Measurements from ENCODE around the gene DGKB.

The DGKB gene

GRCh38 chr7:14596421-14596820 lies 306.1 kb downstream of the DGKB start:
- DNase-seq (ENCODE audit: low read depth, low spot score): peak; percentile 23

- DNase-seq (ENCODE audit: low read depth, low spot score): no peak
Measured at GRCh38 chr7:14590206-14590605, 312.3 kb downstream of the DGKB start.

- DNase-seq (ENCODE audit: low read depth, low spot score): no peak
Measured at GRCh38 chr7:14585232-14585631, 317.3 kb downstream of the DGKB start.

DNA sequence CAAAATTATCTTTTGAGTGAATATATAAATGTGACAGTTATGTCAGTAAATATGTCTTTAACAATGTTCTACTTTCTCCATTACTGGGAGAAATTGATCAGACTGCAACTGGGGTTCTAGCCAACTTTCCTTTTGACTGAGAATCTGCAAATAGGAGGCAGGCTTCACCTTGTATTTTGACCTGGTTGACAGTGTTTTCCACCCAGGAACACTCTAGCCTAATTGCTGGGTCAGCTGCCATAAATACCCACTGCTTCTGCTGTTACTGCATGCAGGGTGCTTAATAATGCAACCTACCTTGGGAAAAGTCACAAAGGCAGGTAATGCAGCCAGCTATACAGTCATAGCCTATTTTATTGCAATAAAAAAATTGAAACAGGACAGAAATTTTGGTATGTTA lies 319.0 kb downstream of the DGKB start:
- DNase-seq (ENCODE audit: low read depth, low spot score): no peak

- DNase-seq (ENCODE audit: low read depth, low spot score): no peak
Measured at GRCh38 chr7:14582010-14582409, 320.5 kb downstream of the DGKB start.

GRCh38 chr7:14579971-14580370 lies 322.6 kb downstream of the DGKB start:
- no peak for DNase-seq (ENCODE audit: low read depth, low spot score)

DNA sequence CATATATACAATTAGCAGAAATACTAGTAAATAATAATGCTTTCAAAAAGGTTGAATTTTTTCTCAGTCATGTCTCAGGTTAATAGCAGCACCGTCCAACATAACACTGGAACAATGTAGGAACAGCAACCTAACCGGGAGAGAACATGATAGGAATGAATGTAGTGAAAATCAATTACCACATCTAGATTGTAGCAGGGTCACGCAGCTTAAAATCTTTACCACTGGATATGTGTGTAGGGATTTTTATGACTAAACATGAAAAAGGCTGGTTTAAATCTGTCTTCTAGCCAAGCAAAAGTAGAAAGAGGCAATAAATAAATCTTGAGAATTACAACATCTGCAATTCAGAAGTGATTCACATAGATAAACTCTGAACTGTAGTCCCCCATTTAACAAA lies 326.0 kb downstream of the DGKB start:
- DNase-seq (ENCODE audit: low read depth, low spot score): no peak

DNA sequence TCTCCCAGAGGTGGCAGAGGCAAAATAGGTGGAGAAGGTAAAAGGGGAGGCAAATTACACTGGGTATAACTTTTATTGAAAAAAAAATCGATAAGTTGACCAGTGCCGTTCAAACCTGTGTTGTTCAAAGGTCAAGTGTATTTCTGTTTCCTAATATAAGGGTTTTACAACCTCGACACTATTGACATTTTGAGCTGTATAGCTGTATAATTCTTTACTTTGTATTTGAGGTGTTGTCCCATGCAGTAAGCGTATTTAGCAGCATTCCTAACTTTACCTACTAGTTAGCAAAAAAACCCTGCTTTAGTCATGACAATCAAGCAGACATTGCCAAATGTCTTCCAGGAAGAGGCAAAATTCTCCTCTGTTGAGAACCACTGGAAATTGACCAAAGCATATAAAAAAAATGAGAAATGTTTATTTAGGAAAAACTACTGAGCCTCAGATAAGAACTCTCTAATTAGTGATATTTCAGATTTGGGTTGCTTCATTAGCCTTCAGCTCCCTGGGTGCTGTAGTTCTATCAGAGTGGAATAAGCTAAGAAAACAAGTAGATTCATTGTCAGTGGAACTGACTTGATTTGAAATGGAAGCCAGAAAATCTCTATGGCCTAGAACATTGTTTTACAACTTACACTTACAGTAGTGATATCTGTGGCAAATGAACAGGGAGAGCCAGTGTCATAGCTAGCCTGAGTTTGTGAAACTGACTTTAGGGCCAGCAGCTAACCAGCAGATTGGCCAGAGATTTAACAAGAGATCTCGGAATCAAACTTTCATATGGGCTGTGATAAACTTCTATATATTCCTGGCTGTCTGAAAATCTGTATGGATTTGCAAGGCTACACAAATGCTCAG lies 331.6 kb downstream of the DGKB start:
- DNase-seq (ENCODE audit: low read depth, low spot score): peak; percentile 4

GRCh38 chr7:14552060-14552459 lies 350.5 kb downstream of the DGKB start:
- no peak for DNase-seq (ENCODE audit: low read depth, low spot score)

DNA sequence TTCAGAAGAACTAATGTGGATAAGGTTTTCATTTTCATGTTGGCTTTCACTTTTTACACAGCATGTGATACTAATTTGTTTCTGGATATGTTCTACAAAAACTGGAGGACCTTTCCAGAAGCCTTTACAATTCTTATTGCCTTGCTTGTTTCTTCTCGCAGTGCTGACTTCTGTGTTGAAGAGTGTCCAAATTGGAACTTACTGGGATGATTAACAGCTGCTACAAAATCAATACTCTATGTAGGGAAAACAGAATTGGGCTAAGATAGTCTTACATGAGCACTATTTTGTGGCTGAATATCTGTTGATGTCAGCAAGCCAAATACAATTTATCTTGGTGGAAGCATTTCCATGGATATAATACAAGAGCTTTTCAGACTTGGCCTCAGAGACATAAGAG lies 351.2 kb downstream of the DGKB start:
- DNase-seq (ENCODE audit: low read depth, low spot score): no peak

GRCh38 chr7:14542624-14543023 lies 359.9 kb downstream of the DGKB start:
- DNase-seq (ENCODE audit: low read depth, low spot score): no peak

DNA sequence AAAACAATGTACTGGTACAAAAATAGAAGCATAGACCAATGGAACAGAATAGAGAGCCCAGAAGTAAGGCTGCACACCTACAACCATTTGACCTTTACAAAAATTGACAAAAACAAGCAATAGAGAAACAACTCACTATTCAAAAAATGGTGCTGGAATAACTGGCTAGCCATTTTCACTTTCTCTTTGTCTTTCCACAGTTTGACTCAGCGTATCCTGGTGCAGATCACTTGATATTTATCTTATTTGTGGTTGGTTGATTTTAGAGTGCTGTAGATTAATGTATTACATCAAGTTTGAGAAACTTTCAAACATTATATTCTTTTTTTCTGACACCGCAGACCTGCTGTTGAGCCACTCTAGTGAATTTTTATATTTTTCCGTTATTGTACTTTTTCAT lies 381.4 kb downstream of the DGKB start:
- DNase-seq (ENCODE audit: low read depth, low spot score): no peak

GRCh38 chr7:14510268-14510667 lies 392.3 kb downstream of the DGKB start:
- no peak for DNase-seq (ENCODE audit: low read depth, low spot score)

DNA sequence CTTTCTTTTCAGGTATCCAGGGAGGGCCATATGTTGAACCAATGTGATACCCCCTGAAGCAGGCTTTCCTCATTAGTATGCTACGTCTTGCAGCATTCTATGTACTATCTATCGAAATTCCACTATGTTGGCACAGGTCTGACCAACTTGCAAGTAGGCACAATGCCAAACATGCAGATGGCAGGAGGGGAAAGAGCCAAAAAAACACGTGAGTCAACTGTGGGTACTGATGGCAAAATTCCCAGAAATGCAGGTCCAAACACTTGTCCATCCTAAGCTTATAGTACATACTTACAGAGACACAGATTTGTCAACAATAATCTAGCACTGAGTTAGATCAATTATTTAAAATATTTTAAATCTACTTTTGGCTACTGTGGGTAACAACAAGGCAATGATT lies 394.9 kb downstream of the DGKB start:
- DNase-seq (ENCODE audit: low read depth, low spot score): peak; percentile 91

GRCh38 chr7:14505906-14506305 lies 396.6 kb downstream of the DGKB start:
- no peak for DNase-seq (ENCODE audit: low read depth, low spot score)

DNA sequence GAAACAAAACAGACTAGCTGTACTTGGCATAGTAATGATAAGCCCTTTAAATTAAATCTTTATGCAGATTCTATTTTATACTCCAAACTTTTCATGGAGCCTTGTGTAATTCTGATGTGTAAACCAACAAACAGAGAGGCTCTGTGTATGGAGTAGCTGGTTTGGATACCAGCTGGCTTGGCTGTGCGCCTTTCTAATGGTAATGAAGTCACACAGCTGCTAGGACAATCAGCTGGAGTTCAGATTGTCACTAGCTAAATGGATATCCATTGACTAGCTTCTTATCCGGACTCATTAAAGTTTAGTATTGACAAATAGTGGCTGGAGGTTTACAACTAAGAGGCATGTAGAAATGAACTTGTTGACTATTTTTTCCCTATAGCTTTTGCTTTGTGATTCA lies 398.4 kb downstream of the DGKB start:
- DNase-seq (ENCODE audit: low read depth, low spot score): peak; percentile 2

DNA sequence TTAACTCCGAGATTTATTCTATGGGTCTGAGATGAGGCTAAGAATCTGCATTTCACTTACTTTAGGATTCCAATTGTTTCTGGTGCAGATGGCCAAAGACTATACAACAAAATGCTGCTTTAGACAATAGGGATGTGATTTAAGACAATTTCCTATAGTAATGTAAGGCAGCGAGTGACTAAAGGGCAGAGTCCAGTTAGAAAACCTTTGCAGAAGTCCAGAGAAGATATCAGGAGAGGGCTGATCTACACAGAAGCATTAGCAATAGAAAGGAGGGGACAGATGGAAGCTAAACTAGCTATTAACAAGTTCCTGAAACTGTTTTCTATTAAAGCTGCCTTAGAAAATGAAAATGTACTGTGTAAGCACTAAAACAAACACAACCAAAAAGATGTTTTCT lies 398.9 kb downstream of the DGKB start:
- DNase-seq (ENCODE audit: low read depth, low spot score): no peak

DNA sequence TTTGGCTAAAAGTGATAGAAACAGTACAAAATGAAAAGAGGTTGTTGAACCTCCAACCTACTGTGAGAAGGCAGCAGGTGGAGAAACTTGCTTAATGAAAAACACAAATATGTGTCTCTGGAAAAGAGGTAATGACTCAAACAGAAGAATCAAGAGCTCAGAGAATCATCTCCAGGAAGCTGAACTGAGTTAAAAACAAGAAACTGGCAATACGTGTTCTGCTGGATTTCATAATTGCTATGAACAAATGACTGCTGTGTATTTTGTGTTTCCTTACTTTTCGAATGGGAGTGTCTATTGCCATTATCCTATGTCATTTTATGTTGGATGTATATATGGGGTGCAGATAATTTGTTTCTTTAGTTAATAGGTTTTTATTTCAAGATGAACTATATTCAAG lies 401.1 kb downstream of the DGKB start:
- no peak for DNase-seq (ENCODE audit: low read depth, low spot score)

GRCh38 chr7:14497390-14497789 lies 405.2 kb downstream of the DGKB start:
- DNase-seq (ENCODE audit: low read depth, low spot score): no peak

DNA sequence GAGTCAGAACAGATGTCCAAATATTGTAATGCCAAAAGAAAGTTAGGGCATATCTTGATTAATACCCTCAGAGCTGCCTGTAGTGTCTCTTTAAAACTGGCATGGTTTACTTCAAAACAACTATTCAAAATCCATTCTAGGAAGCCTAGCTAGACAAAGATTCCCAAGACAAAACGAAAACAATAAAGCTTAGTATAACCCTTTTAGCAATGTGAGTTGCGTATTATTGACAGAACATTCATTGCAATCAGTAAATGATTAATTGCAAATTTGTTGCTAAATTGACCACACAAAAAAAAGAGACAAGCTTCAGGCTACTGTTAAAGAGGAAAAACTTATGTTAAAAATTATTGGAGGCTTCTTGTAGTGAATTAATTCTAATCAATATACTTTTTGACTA lies 406.9 kb downstream of the DGKB start:
- no peak for DNase-seq (ENCODE audit: low read depth, low spot score)

DNA sequence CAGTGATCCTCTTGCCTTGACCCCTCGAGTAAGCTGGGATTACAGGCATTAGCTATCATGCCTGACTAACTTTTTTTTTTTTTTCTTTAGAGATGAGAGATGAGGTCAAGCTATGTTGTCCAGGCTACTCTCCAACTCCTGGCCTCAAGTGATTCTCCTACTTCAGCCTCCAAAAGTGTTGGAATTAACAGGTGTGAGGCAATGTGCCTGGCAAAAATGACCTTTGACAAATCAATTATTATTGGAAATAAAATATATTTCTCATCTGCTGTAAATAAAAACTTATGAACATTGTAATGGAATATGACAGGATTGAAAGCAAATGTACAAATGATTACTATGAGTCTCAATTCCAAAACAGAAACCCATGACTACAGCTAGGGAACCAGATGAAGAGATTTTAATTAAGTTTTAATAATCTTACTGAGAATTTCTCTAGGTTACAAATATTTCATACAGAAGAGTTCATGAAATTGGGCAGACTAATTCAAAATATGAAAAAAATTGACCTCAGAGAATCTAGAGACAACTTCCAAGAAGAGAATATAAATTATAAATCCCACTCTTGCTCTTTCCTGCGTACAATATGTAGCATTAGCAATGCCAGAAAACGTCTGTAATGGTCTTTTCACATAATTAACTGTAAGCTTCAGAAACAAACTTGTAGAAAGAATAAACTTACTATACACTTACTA lies 414.7 kb downstream of the DGKB start:
- DNase-seq (ENCODE audit: low read depth, low spot score): no peak

GRCh38 chr7:14483663-14484062 lies 418.9 kb downstream of the DGKB start:
- no peak for DNase-seq (ENCODE audit: low read depth, low spot score)

- no peak for DNase-seq (ENCODE audit: low read depth, low spot score)
Measured at GRCh38 chr7:14480281-14480680, 422.3 kb downstream of the DGKB start.
